GM23338 (cell line): ENCODE measurements around the gene CARMIL1. TPM values are rescaled to one million over a fixed set of nuclear protein-coding genes. Genes with fewer than 3 reads are reported as not detected.

Experiments
- ATAC-seq: fragments of 200-7000 bp; cut with Tn5 transposase; 3 replicates; pipeline ENCODE4 v1.9.1; 2020
- DNase-seq: peaks from one replicate; pipeline ENCODE4 v3.0.0-alpha.2; 2015; ENCODE audit warnings: low spot score
- H2AFZ ChIP-seq: fragments of 200-600 bp; sonication (generic); 2 replicates; pipeline ENCODE4 v1.8.0; 2016; ENCODE audit warnings: antibody characterized with exemption, mild to moderate bottlenecking, moderate library complexity
- H3F3A ChIP-seq: fragments of 200-600 bp; sonication (generic); replicated peaks from 2 replicates; pipeline ENCODE4 v1.8.0; 2017; ENCODE audit warnings: antibody characterized with exemption, mixed run types, low read depth
- H3K27ac ChIP-seq: fragments of 200-600 bp; sonication (generic); 2 replicates; pipeline ENCODE4 v1.6.1; 2016; ENCODE audit warnings: low read depth
- H3K27me3 ChIP-seq: fragments of 200-600 bp; sonication (generic); 2 replicates; pipeline ENCODE4 v1.8.0; 2016; ENCODE audit warnings: mild to moderate bottlenecking, mixed run types, moderate library complexity; ENCODE audit not compliant: insufficient read depth
- H3K36me3 ChIP-seq: fragments of 200-600 bp; sonication (generic); 2 replicates; pipeline ENCODE4 v1.8.0; 2016; ENCODE audit warnings: mild to moderate bottlenecking; ENCODE audit not compliant: insufficient read depth
- H3K4me1 ChIP-seq: fragments of 200-600 bp; sonication (generic); 2 replicates; pipeline ENCODE4 v1.8.0; 2016; ENCODE audit warnings: mild to moderate bottlenecking, moderate library complexity; ENCODE audit not compliant: insufficient read depth
- H3K4me2 ChIP-seq: fragments of 200-600 bp; sonication (generic); 2 replicates; pipeline ENCODE4 v1.7.1; 2017; ENCODE audit warnings: mixed run types
- H3K4me3 ChIP-seq: fragments of 200-600 bp; sonication (generic); 2 replicates; pipeline ENCODE4 v1.6.1; 2016; ENCODE audit warnings: mixed run types
- H3K79me2 ChIP-seq: fragments of 200-600 bp; sonication (generic); replicated peaks from 2 replicates; pipeline ENCODE4 v1.8.0; 2017; ENCODE audit warnings: mild to moderate bottlenecking; ENCODE audit not compliant: insufficient read depth
- H3K9me2 ChIP-seq: fragments of 200-600 bp; sonication (generic); 2 replicates; pipeline ENCODE4 v1.8.0; 2017; ENCODE audit not compliant: insufficient read depth
- H4K20me1 ChIP-seq: fragments of 200-600 bp; sonication (generic); replicated peaks from 2 replicates; pipeline ENCODE4 v1.8.0; 2017; ENCODE audit warnings: mild to moderate bottlenecking; ENCODE audit not compliant: insufficient read depth
- H3K27ac Mint-ChIP-seq: 2 replicates; pipeline ENCODE4 v1.8.0; 2020; ENCODE audit warnings: inconsistent platforms, mild to moderate bottlenecking, moderate library complexity, mixed read lengths
- H3K27me3 Mint-ChIP-seq: 3 replicates; pipeline ENCODE4 v1.8.0; 2022; ENCODE audit warnings: low read depth, mild to moderate bottlenecking, moderate library complexity, mixed read lengths, inconsistent platforms; ENCODE audit not compliant: insufficient read depth, poor library complexity
- H3K36me3 Mint-ChIP-seq: 3 replicates; pipeline ENCODE4 v1.8.0; 2021; ENCODE audit warnings: low read depth, mild to moderate bottlenecking, inconsistent platforms, moderate library complexity, mixed read lengths
- H3K4me1 Mint-ChIP-seq: 3 replicates; pipeline ENCODE4 v1.8.0; 2020; ENCODE audit warnings: mild to moderate bottlenecking, inconsistent platforms, mixed read lengths
- H3K4me3 Mint-ChIP-seq: 3 replicates; pipeline ENCODE4 v1.8.0; 2021; ENCODE audit warnings: moderate library complexity, mild to moderate bottlenecking, inconsistent platforms, mixed read lengths
- H3K9me3 Mint-ChIP-seq: 3 replicates; pipeline ENCODE4 v1.8.0; 2020; ENCODE audit warnings: moderate library complexity, mild to moderate bottlenecking, inconsistent platforms, mixed read lengths
- CTCF ChIP-seq, 2 experiments: fragments of 200-600 bp in 1 of 2; sonication (generic) in 1 of 2; conservative IDR thresholded peaks; 2 replicates each; pipeline versions ENCODE4 v1.5.1 to v1.6.1; 2016 to 2017; ENCODE audit warnings: antibody characterized with exemption in 2 of 2, low read depth in 2 of 2, mild to moderate bottlenecking in 2 of 2, moderate library complexity in 1 of 2
- REST ChIP-seq: IDR thresholded peaks from one replicate; pipeline ENCODE4 v1.6.1; 2018; ENCODE audit warnings: antibody characterized with exemption; ENCODE audit not compliant: unreplicated experiment
- ZNF331 ChIP-seq: fragments of 250-450 bp; sonication (Bioruptor Pico); IDR thresholded peaks from 2 replicates; pipeline ENCODE4 v1.5.0; 2020; ENCODE audit warnings: low read depth, mild to moderate bottlenecking, moderate library complexity
- polyA plus RNA-seq: library from polyadenylated mRNA; unstranded; fragments of >200 nt; fragmentation: Nextera tagmentation; extraction: Ambion mirVana; gene quantifications from 2 replicates; pipeline ENCODE4 v1.2.1, GENCODE V29; 2016
- total RNA-seq: library from RNA; depleted of rRNA; stranded (reverse); fragments of >200 nt; shearing (Covaris generic); gene quantifications from 2 replicates; pipeline ENCODE4 v1.2.3, GENCODE V29; 2014
- TF ChIP-seq, protein P1 (sequence below): IDR thresholded peaks from 2 replicates; pipeline ENCODE4 v1.6.1; 2016; ENCODE audit warnings: antibody characterized with exemption

The CARMIL1 gene
- total and polyA plus RNA-seq, 2 experiments from 2014 or later, result 43.2 to 66.9 TPM

- TF ChIP-seq, protein P1, sequence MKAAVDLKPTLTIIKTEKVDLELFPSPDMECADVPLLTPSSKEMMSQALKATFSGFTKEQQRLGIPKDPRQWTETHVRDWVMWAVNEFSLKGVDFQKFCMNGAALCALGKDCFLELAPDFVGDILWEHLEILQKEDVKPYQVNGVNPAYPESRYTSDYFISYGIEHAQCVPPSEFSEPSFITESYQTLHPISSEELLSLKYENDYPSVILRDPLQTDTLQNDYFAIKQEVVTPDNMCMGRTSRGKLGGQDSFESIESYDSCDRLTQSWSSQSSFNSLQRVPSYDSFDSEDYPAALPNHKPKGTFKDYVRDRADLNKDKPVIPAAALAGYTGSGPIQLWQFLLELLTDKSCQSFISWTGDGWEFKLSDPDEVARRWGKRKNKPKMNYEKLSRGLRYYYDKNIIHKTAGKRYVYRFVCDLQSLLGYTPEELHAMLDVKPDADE, result no peak
Measured at GRCh38 chr6:25488156-25488555, 209.0 kb downstream of the CARMIL1 start (continued).

GRCh38 chr6:25489399-25489798 lies 210.2 kb downstream of the CARMIL1 start:
- H3K4me2 ChIP-seq, result no peak overlapping the region
- H4K20me1 ChIP-seq, result no peaks in the 10 kb centered on the region
- no peaks in the 10 kb centered on the region for H3K79me2 ChIP-seq
- H3F3A ChIP-seq, result no peaks in the 10 kb centered on the region
- H3K9me2 ChIP-seq, result no peaks in the 10 kb centered on the region
- H3K27me3 ChIP-seq, result no peaks in the 10 kb centered on the region
- H3K36me3 Mint-ChIP-seq, result peaks cover 6% of the 10 kb centered on the region; the same call in 2 of the 3 replicates
- no peaks in the 10 kb centered on the region for H3K36me3 ChIP-seq
- peaks cover 5% of the 10 kb centered on the region; the same call in 1 of the 2 replicates for H3K4me1 ChIP-seq
- H2AFZ ChIP-seq, result no peak overlapping the region
- H3K4me1 Mint-ChIP-seq, result peaks cover 12% of the 10 kb centered on the region; the same call in 2 of the 3 replicates
- no peak overlapping the region for H3K4me3 Mint-ChIP-seq
- peak; percentile 41 for ATAC-seq
- no peak for DNase-seq
- H3K27ac Mint-ChIP-seq, result no peak overlapping the region
- no peak overlapping the region for H3K27ac ChIP-seq
- H3K27me3 Mint-ChIP-seq, result peaks cover 9% of the 10 kb centered on the region
- TF ChIP-seq ZNF331 (CRISPR knock-in tag) (no peak), CTCF (conservative IDR thresholded peaks at IDR 0.05; ENCODE audit: low read depth in 2 of 2) (no peak), REST (no peak)
- TF ChIP-seq, protein P1, result no peak
- H3K4me3 ChIP-seq, result no peak overlapping the region
- H3K9me3 Mint-ChIP-seq, result no peaks in the 10 kb centered on the region
